OCI-LY1 (cell line): Measurements from ENCODE around the gene C22orf23.

ENCODE experiments used
- H2AFZ ChIP-seq: fragments of 200-600 bp; sonication (generic), shearing (Covaris generic); 2 replicates; pipeline ENCODE4 v1.6.0; 2014; ENCODE audit warnings: antibody characterized with exemption, mild to moderate bottlenecking, low read length
- H3F3A ChIP-seq: fragments of 200-600 bp; sonication (generic), shearing (Covaris generic); 2 replicates; pipeline ENCODE4 v1.6.0; 2014; ENCODE audit warnings: mild to moderate bottlenecking, antibody characterized with exemption, low read length, moderate library complexity; ENCODE audit not compliant: insufficient read depth
- H3K27ac ChIP-seq: fragments of 200-600 bp; sonication (generic); 2 replicates; pipeline ENCODE4 v1.5.1; 2014; ENCODE audit warnings: low read length, mixed run types, mild to moderate bottlenecking, low read depth; ENCODE audit not compliant: poor library complexity, severe bottlenecking
- H3K27me3 ChIP-seq: fragments of 200-600 bp; sonication (generic); 2 replicates; pipeline ENCODE4 v1.6.0; 2014; ENCODE audit warnings: antibody characterized with exemption, mild to moderate bottlenecking, low read length, moderate library complexity; ENCODE audit not compliant: insufficient read depth
- H3K36me3 ChIP-seq: fragments of 200-600 bp; sonication (generic); 2 replicates; pipeline ENCODE4 v1.6.1; 2014; ENCODE audit warnings: mild to moderate bottlenecking, antibody characterized with exemption, low read length, moderate library complexity, mixed read lengths; ENCODE audit not compliant: insufficient read depth
- H3K4me1 ChIP-seq: fragments of 200-600 bp; sonication (generic); 2 replicates; pipeline ENCODE4 v1.5.1; 2014; ENCODE audit warnings: mild to moderate bottlenecking, low read length, moderate library complexity; ENCODE audit not compliant: insufficient read depth, severe bottlenecking
- H3K4me2 ChIP-seq: fragments of 200-600 bp; sonication (generic), shearing (Covaris generic); 2 replicates; pipeline ENCODE4 v1.6.1; 2014; ENCODE audit warnings: low read length
- H3K4me3 ChIP-seq: fragments of 200-600 bp; sonication (generic); 2 replicates; pipeline ENCODE4 v1.5.1; 2014; ENCODE audit warnings: low read length, low read depth, mild to moderate bottlenecking, mixed read lengths; ENCODE audit not compliant: poor library complexity, severe bottlenecking
- H3K79me2 ChIP-seq: fragments of 200-600 bp; shearing (Covaris generic); 2 replicates; pipeline ENCODE4 v1.6.1; 2016; ENCODE audit warnings: mixed run types, low read length, mixed read lengths; ENCODE audit not compliant: insufficient read depth
- H3K9ac ChIP-seq: fragments of 200-600 bp; sonication (generic), shearing (Covaris generic); 2 replicates; pipeline ENCODE4 v1.6.1; 2014; ENCODE audit warnings: mild to moderate bottlenecking, low read length, mixed read lengths
- H3K9me2 ChIP-seq: fragments of 200-600 bp; sonication (generic), shearing (Covaris generic); 2 replicates; pipeline ENCODE4 v1.6.1; 2014; ENCODE audit warnings: low read depth, mild to moderate bottlenecking, low read length, mixed read lengths
- H3K9me3 ChIP-seq: fragments of 200-600 bp; shearing (Covaris generic); 2 replicates; pipeline ENCODE4 v1.6.1; 2014; ENCODE audit warnings: low read length, mixed read lengths
- H4K20me1 ChIP-seq: fragments of 200-600 bp; sonication (generic), shearing (Covaris generic); 2 replicates; pipeline ENCODE4 v1.6.0; 2016; ENCODE audit warnings: mild to moderate bottlenecking, low read length; ENCODE audit not compliant: insufficient read depth
- EZH2 ChIP-seq: fragments of 200-600 bp; sonication (generic), shearing (Covaris generic); IDR thresholded peaks from 2 replicates; pipeline ENCODE4 v1.8.0; 2017; ENCODE audit warnings: borderline replicate concordance, mixed run types, mild to moderate bottlenecking, antibody characterized with exemption, low read length, moderate library complexity, mixed read lengths
- TF ChIP-seq, protein P1 (sequence below): fragments of 200-600 bp; sonication (generic), shearing (Covaris generic); IDR thresholded peaks from 2 replicates; pipeline ENCODE4 v1.5.1; 2017; ENCODE audit warnings: mild to moderate bottlenecking, antibody characterized with exemption, low read length, moderate library complexity, mixed read lengths

Gene C22orf23

DNA sequence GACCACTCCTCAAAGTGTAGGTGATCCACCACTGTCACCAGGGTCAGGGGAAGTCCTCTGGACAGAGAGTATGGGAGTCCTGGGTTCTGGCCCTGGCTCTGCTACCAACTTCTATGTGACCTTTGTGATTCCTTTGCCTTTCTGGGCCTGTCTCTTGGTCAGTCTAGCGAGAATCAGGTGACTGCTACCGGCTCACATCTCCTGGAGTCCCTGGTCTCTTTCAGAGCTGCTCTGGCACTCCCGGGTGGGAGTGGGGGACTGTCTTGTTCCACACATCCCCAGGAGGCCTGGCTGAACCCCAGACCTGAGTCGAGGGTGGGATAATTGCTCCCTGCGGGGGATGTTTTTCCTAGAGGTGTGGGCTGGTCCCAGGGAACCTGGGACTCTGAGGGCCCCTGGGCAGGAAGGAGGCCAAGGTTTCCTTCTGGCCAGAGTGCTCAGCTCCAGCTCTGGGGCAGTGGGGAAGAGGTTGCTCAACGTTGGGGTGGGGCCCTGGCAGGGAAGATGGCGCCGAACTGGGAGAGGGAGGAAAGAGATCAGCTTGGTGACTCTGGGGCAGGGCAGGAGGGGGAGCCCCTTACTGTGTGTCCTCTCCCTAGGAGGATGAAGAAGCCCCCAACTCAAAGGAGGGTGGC lies 28.9 kb upstream of the C22orf23 start:
- H4K20me1 ChIP-seq, result no peaks in the 10 kb centered on the region
- no peaks in the 10 kb centered on the region; the same call in 1 of the 2 replicates for H3K36me3 ChIP-seq
- no peaks in the 10 kb centered on the region for H3K27me3 ChIP-seq
- H3K4me1 ChIP-seq, result no peaks in the 10 kb centered on the region
- no peaks in the 10 kb centered on the region for H3K79me2 ChIP-seq
- no peak overlapping the region for H3K27ac ChIP-seq
- no peak for TF ChIP-seq EZH2
- TF ChIP-seq, protein P1, sequence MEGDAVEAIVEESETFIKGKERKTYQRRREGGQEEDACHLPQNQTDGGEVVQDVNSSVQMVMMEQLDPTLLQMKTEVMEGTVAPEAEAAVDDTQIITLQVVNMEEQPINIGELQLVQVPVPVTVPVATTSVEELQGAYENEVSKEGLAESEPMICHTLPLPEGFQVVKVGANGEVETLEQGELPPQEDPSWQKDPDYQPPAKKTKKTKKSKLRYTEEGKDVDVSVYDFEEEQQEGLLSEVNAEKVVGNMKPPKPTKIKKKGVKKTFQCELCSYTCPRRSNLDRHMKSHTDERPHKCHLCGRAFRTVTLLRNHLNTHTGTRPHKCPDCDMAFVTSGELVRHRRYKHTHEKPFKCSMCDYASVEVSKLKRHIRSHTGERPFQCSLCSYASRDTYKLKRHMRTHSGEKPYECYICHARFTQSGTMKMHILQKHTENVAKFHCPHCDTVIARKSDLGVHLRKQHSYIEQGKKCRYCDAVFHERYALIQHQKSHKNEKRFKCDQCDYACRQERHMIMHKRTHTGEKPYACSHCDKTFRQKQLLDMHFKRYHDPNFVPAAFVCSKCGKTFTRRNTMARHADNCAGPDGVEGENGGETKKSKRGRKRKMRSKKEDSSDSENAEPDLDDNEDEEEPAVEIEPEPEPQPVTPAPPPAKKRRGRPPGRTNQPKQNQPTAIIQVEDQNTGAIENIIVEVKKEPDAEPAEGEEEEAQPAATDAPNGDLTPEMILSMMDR, result no peak
- no peak overlapping the region for H3K4me3 ChIP-seq
- H2AFZ ChIP-seq, result no peak overlapping the region
- H3F3A ChIP-seq, result no peaks in the 10 kb centered on the region
- H3K9me2 ChIP-seq, result no peaks in the 10 kb centered on the region
- H3K9me3 ChIP-seq, result no peaks in the 10 kb centered on the region
- H3K9ac ChIP-seq, result no peak overlapping the region
- H3K4me2 ChIP-seq, result no peak overlapping the region

DNA sequence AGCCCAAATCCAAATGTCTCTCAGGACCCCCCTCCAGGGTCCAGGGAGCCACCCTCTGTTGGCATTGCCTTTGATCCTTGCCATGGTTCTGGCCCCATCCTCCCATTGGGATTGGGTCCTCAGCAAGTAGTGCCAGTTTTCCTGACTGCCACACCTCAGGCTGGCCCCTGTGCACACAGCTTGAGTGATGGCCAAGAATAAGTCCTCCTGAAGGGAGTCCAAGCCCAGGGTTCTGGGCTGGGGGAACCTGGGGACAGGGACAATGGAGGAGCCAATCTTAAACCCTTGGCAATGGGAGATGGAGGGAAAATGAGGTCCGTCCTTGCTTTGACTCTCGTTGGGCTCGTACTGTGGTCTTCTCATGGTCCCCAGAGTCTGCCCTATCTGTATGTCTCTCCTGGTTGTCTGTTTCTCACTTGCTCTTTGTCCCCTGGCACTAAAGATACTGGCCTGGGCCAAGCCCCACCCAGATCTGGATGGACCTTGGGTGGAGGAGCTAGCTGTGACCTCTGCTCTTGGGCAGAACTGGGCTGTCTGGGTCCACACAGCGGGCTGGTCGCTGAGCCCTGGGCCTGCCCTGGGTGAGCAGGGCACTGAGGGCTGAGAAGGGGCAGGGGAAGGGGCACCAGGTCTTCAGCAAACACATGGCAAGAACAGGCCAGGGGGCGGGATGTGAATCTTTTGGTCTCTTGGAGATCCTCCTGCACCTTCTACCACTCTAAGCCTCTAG lies 28.0 kb upstream of the C22orf23 start:
- TF ChIP-seq EZH2, result no peak
- TF ChIP-seq, protein P1, result no peak
- no peak overlapping the region for H3K4me3 ChIP-seq

GRCh38 chr22:37979782-37980181 lies 26.4 kb upstream of the C22orf23 start:
- H3K9ac ChIP-seq, result no peak overlapping the region
- no peaks in the 10 kb centered on the region for H3K27me3 ChIP-seq
- no peak overlapping the region for H3K27ac ChIP-seq
- no peaks in the 10 kb centered on the region for H3K9me3 ChIP-seq
- H4K20me1 ChIP-seq, result no peaks in the 10 kb centered on the region
- no peaks in the 10 kb centered on the region for H3K9me2 ChIP-seq
- no peaks in the 10 kb centered on the region for H3K79me2 ChIP-seq
- H3F3A ChIP-seq, result no peaks in the 10 kb centered on the region
- H3K4me2 ChIP-seq, result no peak overlapping the region
- H3K36me3 ChIP-seq, result no peaks in the 10 kb centered on the region; the same call in 1 of the 2 replicates
- H2AFZ ChIP-seq, result no peak overlapping the region
- no peak overlapping the region for H3K4me3 ChIP-seq
- TF ChIP-seq, protein P1, result no peak
- no peak for TF ChIP-seq EZH2
- H3K4me1 ChIP-seq, result no peaks in the 10 kb centered on the region

More for the DNA sequence above, 28.0 kb upstream of the C22orf23 start:
- Histone ChIP-seq H3K27me3 (no peaks in the 10 kb centered on the region), H4K20me1 (no peaks in the 10 kb centered on the region), H3F3A (no peaks in the 10 kb centered on the region), H3K4me1 (no peaks in the 10 kb centered on the region), H3K9ac (no peak overlapping the region), H3K9me3 (no peaks in the 10 kb centered on the region), H3K27ac (no peak overlapping the region), H3K4me2 (no peak overlapping the region), H3K79me2 (no peaks in the 10 kb centered on the region), H3K9me2 (no peaks in the 10 kb centered on the region), H3K36me3 (no peaks in the 10 kb centered on the region; the same call in 1 of the 2 replicates), H2AFZ (no peak overlapping the region)
